Measurements from ENCODE around the gene NOP16. TPM values are rescaled to one million over a fixed set of nuclear protein-coding genes. Genes with fewer than 3 reads are reported as not detected.
A peak's percentile ranks its signal among the peaks of the same experiment; 100 is the strongest.

The NOP16 gene
- total RNA-seq, 6 experiments from 2014 or later = 27.8 to 48.7 (median 33.2) TPM

- Mint-ChIP-seq H3K36me3 (ENCODE audit: low read depth) (peaks cover 44% of the 10 kb centered on the region), H3K9me3 (no peaks in the 10 kb centered on the region), H3K4me3 (no peak overlapping the region), H3K4me1 (ENCODE audit: low read depth) (peaks cover 30% of the 10 kb centered on the region), H3K27ac (no peak overlapping the region), H3K27me3 (ENCODE audit: insufficient read depth) (no peaks in the 10 kb centered on the region)
- no peak for DNase-seq
- TF ChIP-seq CTCF (IDR thresholded peaks at IDR 0.05) = peak; percentile 24; the same call in 1 of the 2 replicates
Measured at GRCh38 chr5:176355400-176356178, 32.8 kb downstream of the NOP16 start.

- DNase-seq = no peak
- TF ChIP-seq CTCF (IDR thresholded peaks at IDR 0.05) = no peak
- Mint-ChIP-seq H3K36me3 (ENCODE audit: low read depth) (peaks cover 56% of the 10 kb centered on the region), H3K9me3 (no peaks in the 10 kb centered on the region), H3K27ac (no peak overlapping the region), H3K4me1 (ENCODE audit: low read depth) (peaks cover 21% of the 10 kb centered on the region), H3K4me3 (no peak overlapping the region), H3K27me3 (ENCODE audit: insufficient read depth) (no peaks in the 10 kb centered on the region)
Measured at GRCh38 chr5:176353533-176353932, 34.9 kb downstream of the NOP16 start.

GRCh38 chr5:176352116-176352878, 36.1 kb downstream of the NOP16 start:
- H3K4me1 Mint-ChIP-seq (ENCODE audit: low read depth) = peaks cover 13% of the 10 kb centered on the region
- peaks cover 55% of the 10 kb centered on the region for H3K36me3 Mint-ChIP-seq (ENCODE audit: low read depth)
- no peaks in the 10 kb centered on the region; the same call in 1 of the 2 replicates for H3K27me3 Mint-ChIP-seq (ENCODE audit: insufficient read depth)
- no peak for TF ChIP-seq CTCF (IDR thresholded peaks at IDR 0.05)
- H3K4me3 Mint-ChIP-seq = no peak overlapping the region
- peak overlapping the region; percentile 65 for H3K27ac Mint-ChIP-seq
- DNase-seq = peak; percentile 19
- H3K9me3 Mint-ChIP-seq = no peaks in the 10 kb centered on the region

GRCh38 chr5:176350416-176350815, 38.0 kb downstream of the NOP16 start:
- DNase-seq = no peak
- no peak overlapping the region for H3K4me3 Mint-ChIP-seq
- TF ChIP-seq CTCF (IDR thresholded peaks at IDR 0.05) = no peak
- peaks cover 64% of the 10 kb centered on the region for H3K36me3 Mint-ChIP-seq (ENCODE audit: low read depth)
- H3K9me3 Mint-ChIP-seq = no peaks in the 10 kb centered on the region
- no peak overlapping the region; the same call in 1 of the 2 replicates for H3K27ac Mint-ChIP-seq
- H3K4me1 Mint-ChIP-seq (ENCODE audit: low read depth) = peaks cover 12% of the 10 kb centered on the region
- no peaks in the 10 kb centered on the region; the same call in 1 of the 2 replicates for H3K27me3 Mint-ChIP-seq (ENCODE audit: insufficient read depth)

- Mint-ChIP-seq H3K9me3 (no peaks in the 10 kb centered on the region), H3K4me1 (ENCODE audit: low read depth) (no peaks in the 10 kb centered on the region), H3K27me3 (ENCODE audit: insufficient read depth) (peaks cover 2% of the 10 kb centered on the region), H3K27ac (no peak overlapping the region), H3K36me3 (ENCODE audit: low read depth) (peaks cover 13% of the 10 kb centered on the region), H3K4me3 (no peak overlapping the region)
- no peak for TF ChIP-seq CTCF (IDR thresholded peaks at IDR 0.05)
- DNase-seq = no peak
Measured at GRCh38 chr5:176342766-176343458, 45.5 kb downstream of the NOP16 start.
